Fibroblast of villous mesenchyme (primary cell): ENCODE results near the gene FXYD1. TPM values are rescaled to one million over a fixed set of nuclear protein-coding genes. Genes with fewer than 3 reads are reported as not detected.

Source experiments
- DNase-seq: peaks from one replicate; pipeline ENCODE4 v3.0.0-alpha.2; 2010; ENCODE audit warnings: low read depth
- H3K4me3 ChIP-seq: 2 replicates; pipeline ENCODE4 v1.5.1; 2011; ENCODE audit warnings: low read depth, mild to moderate bottlenecking, low read length
- CTCF ChIP-seq: IDR thresholded peaks from 2 replicates; pipeline ENCODE4 v1.5.1; 2012; ENCODE audit warnings: low read depth, mild to moderate bottlenecking, low read length; ENCODE audit not compliant: insufficient read depth
- total RNA-seq: library from RNA; depleted of rRNA; stranded (reverse); fragments of >200 nt; gene quantifications from 2 replicates; pipeline ENCODE4 v1.2.3, GENCODE V29; 2012

The FXYD1 gene
- total RNA-seq, 1 donor = not detected

GRCh38 chr19:35159606-35160005 lies 21.0 kb downstream of the FXYD1 start:
- no peak for TF ChIP-seq CTCF
- no peak overlapping the region for H3K4me3 ChIP-seq

GRCh38 chr19:35160629-35161433 lies 22.2 kb downstream of the FXYD1 start:
- TF ChIP-seq CTCF = no peak
- DNase-seq = no peak
- no peak overlapping the region for H3K4me3 ChIP-seq

More at GRCh38 chr19:35159606-35160005, 21.0 kb downstream of the FXYD1 start:
- DNase-seq = no peak

- no peak overlapping the region for H3K4me3 ChIP-seq
- TF ChIP-seq CTCF = no peak
- no peak for DNase-seq
Measured at GRCh38 chr19:35161434-35161743, 22.8 kb downstream of the FXYD1 start.

GRCh38 chr19:35162471-35163326 lies 24.1 kb downstream of the FXYD1 start:
- H3K4me3 ChIP-seq = no peak overlapping the region
- no peak for DNase-seq
- TF ChIP-seq CTCF = no peak

- TF ChIP-seq CTCF = no peak
- no peak overlapping the region for H3K4me3 ChIP-seq
- DNase-seq = no peak
Measured at GRCh38 chr19:35164418-35164817, 25.8 kb downstream of the FXYD1 start.

GRCh38 chr19:35165200-35166058 lies 26.8 kb downstream of the FXYD1 start:
- no peak for DNase-seq
- no peak overlapping the region for H3K4me3 ChIP-seq
- TF ChIP-seq CTCF = no peak
